ENCODE data around the gene ENOX1.

The ENOX1 gene

DNA sequence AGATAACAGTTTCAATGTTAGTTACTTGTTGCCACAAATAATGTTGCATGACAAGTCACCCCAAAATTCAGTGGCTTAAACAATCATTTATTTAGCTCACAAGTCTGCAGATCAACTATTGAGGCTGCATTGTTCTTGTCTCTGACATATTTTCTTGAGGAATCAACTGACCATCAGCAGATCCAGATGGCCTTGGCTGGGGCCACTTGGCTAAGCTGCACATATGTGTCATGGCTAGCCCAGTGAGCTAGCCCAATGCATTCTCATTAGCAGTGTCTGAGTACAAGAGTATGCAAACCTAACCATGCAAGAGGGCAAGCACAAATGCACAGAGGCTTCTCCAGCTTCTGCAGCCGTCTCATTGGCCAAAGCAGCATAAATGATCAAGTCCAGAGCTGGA lies 583.0 kb downstream of the ENOX1 start:
- TF ChIP-seq, protein P1, sequence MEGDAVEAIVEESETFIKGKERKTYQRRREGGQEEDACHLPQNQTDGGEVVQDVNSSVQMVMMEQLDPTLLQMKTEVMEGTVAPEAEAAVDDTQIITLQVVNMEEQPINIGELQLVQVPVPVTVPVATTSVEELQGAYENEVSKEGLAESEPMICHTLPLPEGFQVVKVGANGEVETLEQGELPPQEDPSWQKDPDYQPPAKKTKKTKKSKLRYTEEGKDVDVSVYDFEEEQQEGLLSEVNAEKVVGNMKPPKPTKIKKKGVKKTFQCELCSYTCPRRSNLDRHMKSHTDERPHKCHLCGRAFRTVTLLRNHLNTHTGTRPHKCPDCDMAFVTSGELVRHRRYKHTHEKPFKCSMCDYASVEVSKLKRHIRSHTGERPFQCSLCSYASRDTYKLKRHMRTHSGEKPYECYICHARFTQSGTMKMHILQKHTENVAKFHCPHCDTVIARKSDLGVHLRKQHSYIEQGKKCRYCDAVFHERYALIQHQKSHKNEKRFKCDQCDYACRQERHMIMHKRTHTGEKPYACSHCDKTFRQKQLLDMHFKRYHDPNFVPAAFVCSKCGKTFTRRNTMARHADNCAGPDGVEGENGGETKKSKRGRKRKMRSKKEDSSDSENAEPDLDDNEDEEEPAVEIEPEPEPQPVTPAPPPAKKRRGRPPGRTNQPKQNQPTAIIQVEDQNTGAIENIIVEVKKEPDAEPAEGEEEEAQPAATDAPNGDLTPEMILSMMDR (IDR thresholded peaks at IDR 0.05; ENCODE audit: low read depth, low read length), result no peak
- H3K4me3 ChIP-seq (ENCODE audit: low read depth, low read length), result no peak overlapping the region

DNA sequence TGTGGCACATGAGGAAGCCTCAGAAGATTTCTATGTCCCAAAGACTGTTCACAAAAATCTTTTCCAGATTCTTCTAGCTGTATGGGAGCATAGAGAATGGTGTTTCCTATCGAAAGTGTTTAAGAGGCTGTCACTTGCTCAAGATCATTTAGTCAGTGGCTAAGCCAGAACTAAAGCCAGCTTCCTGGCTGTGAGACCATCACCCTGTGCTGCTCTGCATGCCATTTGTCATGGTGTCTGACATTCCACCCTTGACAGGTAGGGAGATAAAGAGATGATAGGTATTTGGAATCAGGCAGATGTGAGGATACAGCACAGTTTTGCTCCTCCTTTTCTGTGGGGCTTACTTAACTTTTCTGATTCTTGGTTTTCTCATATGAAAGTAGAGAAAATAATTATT lies 586.0 kb downstream of the ENOX1 start:
- H3K4me3 ChIP-seq (ENCODE audit: low read depth, low read length), result no peak overlapping the region
- TF ChIP-seq, protein P1 (IDR thresholded peaks at IDR 0.05; ENCODE audit: low read depth, low read length), result no peak

DNA sequence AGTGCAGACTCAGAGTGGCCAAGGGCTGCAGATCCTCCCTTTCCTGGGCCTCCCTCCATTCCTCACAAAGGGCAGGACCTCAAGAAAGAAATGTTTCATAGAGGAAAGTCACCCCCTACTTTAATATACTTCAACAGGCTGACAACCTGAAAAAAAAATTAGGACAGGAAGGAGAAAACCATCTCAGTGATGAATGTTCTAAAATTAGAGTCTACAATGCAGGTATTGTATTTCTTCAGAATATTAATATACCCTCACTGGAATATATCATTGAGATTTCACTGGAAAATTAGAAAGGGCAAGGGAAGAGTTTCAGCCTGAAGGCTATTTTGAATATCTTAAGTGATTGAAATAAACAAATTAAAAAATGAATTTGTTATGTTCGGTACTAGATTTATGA lies 586.5 kb downstream of the ENOX1 start:
- TF ChIP-seq, protein P1 (IDR thresholded peaks at IDR 0.05; ENCODE audit: low read depth, low read length), result no peak

DNA sequence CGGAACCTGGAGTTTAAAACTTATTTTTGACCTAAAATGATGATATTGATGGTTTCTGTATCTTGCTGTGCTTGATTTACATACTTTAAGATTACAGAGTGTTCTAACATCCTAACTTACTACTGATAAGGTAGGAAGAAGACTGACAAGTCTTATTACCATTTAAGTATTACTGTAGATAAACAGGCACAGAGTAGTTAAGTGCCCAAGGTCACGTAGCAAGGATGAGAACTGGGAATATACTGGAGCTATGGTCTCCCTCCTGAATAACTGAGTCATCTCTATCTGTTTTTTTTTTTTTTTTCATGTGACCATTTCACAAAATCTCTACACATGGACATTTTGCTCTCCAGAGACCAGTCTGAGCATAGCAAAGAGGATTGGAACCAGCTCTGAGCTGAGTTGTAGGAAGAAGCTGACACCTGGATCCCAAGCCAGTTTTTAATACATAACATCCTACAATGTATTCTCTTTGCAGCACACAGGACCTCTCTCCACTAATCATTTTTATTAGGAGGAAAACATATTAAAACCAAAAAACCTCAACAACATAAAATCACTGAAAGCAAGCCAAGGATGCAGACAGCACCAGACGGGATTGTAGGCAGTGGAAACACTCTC lies 589.9 kb downstream of the ENOX1 start:
- TF ChIP-seq, protein P1 (IDR thresholded peaks at IDR 0.05; ENCODE audit: low read depth, low read length), result no peak
- no peak overlapping the region for H3K4me3 ChIP-seq (ENCODE audit: low read depth, low read length)

More for the DNA sequence above, 586.5 kb downstream of the ENOX1 start:
- no peak overlapping the region for H3K4me3 ChIP-seq (ENCODE audit: low read depth, low read length)

DNA sequence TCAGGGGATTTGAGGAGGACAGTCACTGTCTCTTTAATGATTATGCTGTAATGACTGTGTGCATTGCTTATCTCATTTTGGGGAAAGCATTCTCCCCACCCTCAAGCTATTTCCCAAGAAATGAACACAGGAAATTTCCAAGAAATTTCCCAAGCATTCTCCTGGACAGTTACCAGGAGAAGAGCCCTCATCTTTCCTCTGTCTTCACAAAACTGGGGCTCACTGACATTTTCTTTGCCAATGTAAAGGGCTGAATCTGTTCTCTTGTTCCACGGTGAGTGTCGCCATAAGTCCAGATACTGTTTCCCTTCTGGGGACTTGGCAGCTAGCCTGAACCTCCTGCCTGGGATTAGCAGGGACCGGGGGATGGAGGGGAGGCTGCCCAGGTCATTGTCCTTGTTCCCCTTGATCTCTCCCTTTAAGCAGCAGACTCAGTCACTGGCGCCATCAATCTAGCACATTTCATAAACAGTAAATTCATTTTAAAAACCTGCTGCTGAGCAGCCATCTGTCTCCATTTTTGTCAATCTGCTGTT lies 590.6 kb downstream of the ENOX1 start:
- TF ChIP-seq, protein P1 (IDR thresholded peaks at IDR 0.05; ENCODE audit: low read depth, low read length), result no peak
- no peak overlapping the region for H3K4me3 ChIP-seq (ENCODE audit: low read depth, low read length)

DNA sequence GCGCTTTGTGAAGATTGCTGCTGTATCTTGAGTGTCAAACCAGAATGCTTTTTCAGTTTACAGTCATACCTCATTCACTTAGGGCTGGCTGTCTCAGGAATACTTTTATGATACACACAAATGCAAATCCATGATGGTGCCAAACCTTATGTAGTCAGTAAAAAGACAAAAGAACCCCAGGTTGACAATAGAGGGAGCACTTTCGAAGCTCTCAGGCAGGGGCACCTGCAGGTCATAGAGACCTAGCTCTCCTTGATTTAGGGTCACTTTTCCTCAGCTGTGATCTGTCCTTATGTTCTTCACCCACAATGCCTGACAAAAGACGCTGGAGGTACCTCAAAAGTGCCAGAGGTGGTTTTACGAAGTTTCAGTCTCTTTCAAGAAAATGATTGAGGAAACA lies 591.2 kb downstream of the ENOX1 start:
- H3K4me3 ChIP-seq (ENCODE audit: low read depth, low read length), result no peak overlapping the region
- TF ChIP-seq, protein P1 (IDR thresholded peaks at IDR 0.05; ENCODE audit: low read depth, low read length), result no peak

DNA sequence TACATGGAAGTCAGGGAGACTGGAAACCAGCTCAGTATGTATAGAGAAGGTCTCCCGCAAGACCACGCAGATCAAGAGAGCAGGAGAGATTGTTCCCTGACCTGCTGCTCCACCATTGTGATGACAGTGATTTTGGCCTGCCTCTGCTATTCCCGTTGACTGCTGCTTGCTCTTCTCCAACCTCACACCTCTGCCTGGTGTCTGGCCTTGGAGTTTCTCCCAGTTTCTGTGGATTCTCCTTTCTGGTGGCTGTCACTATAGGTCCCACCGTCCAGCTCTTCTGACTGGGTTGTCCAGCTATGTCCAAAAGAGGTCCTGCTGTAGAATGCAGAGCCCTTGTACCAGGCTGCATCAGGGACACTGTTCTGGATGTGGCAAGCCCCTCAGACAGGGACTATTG lies 591.7 kb downstream of the ENOX1 start:
- TF ChIP-seq, protein P1 (IDR thresholded peaks at IDR 0.05; ENCODE audit: low read depth, low read length), result no peak
- H3K4me3 ChIP-seq (ENCODE audit: low read depth, low read length), result no peak overlapping the region
